NCI-H2107 (cell line): ENCODE measurements around the gene MGST2.
"Not testable (repeated sequence)": the region's sequence is repeated elsewhere in the genome, so short reads cannot be mapped to it uniquely, and the experiment has no call there.

ENCODE experiments used
- DNase-seq: peaks from one replicate; lab custom pipeline; 2025; lab: John Stamatoyannopoulos, UW

MGST2 gene

GRCh38 chr4:139665690-139666529, at the start of gene MGST2:
Gene MGST2 (plus strand): TSS chr4:139665819. CDS start chr4:139666020, 201 bp downstream.
- peak; percentile 30 for DNase-seq

GRCh38 chr4:139617702-139618490, 47.7 kb upstream of the MGST2 start:
- no peak for DNase-seq

- DNase-seq = no peak
Measured at GRCh38 chr4:139619644-139620043, 46.0 kb upstream of the MGST2 start.

GRCh38 chr4:139622901-139623381, 42.7 kb upstream of the MGST2 start:
- DNase-seq = no peak

- no peak for DNase-seq
Measured at GRCh38 chr4:139624441-139625092, 41.1 kb upstream of the MGST2 start.

GRCh38 chr4:139625093-139625455, 40.5 kb upstream of the MGST2 start:
- no peak for DNase-seq

- DNase-seq = no peak
Measured at GRCh38 chr4:139625482-139625881, 40.1 kb upstream of the MGST2 start.

- DNase-seq = no peak
Measured at GRCh38 chr4:139628184-139629012, 37.2 kb upstream of the MGST2 start.

- no peak for DNase-seq
Measured at GRCh38 chr4:139629436-139630125, 36.0 kb upstream of the MGST2 start.

GRCh38 chr4:139630126-139630495, 35.5 kb upstream of the MGST2 start:
- no peak for DNase-seq

- no peak for DNase-seq
Measured at GRCh38 chr4:139630991-139631390, 34.6 kb upstream of the MGST2 start.

- no peak for DNase-seq
Measured at GRCh38 chr4:139631791-139632190, 33.8 kb upstream of the MGST2 start.

GRCh38 chr4:139632739-139633138, 32.9 kb upstream of the MGST2 start:
- DNase-seq = not testable (repeated sequence)

- DNase-seq = no peak
Measured at GRCh38 chr4:139633195-139633594, 32.4 kb upstream of the MGST2 start.

GRCh38 chr4:139633661-139634060, 32.0 kb upstream of the MGST2 start:
- DNase-seq = no peak

GRCh38 chr4:139635966-139636365, 29.7 kb upstream of the MGST2 start:
- DNase-seq = no peak

GRCh38 chr4:139638306-139638705, 27.3 kb upstream of the MGST2 start:
- not testable (repeated sequence) for DNase-seq

- no peak for DNase-seq
Measured at GRCh38 chr4:139639654-139640053, 26.0 kb upstream of the MGST2 start.

- no peak for DNase-seq
Measured at GRCh38 chr4:139641218-139641617, 24.4 kb upstream of the MGST2 start.

GRCh38 chr4:139642364-139642763, 23.3 kb upstream of the MGST2 start:
- no peak for DNase-seq
